ENCODE measurements around the gene DCAKD.

DCAKD gene

GRCh38 chr17:45029758-45030423, 21.5 kb downstream of the DCAKD start:
- no peak for DNase-seq

GRCh38 chr17:45029096-45029495, 22.3 kb downstream of the DCAKD start:
- DNase-seq: no peak

GRCh38 chr17:45022655-45023339, 28.6 kb downstream of the DCAKD start:
- DNase-seq: no peak

GRCh38 chr17:45022288-45022648, 29.2 kb downstream of the DCAKD start:
- no peak for DNase-seq

GRCh38 chr17:45021607-45022287, 29.7 kb downstream of the DCAKD start:
- DNase-seq: peak; percentile 87

- DNase-seq: no peak
Measured at GRCh38 chr17:45020354-45021138, 30.9 kb downstream of the DCAKD start.

GRCh38 chr17:45018848-45019711, 32.4 kb downstream of the DCAKD start:
- peak; percentile 77 for DNase-seq

GRCh38 chr17:45018514-45018847, 33.0 kb downstream of the DCAKD start:
- no peak for DNase-seq

GRCh38 chr17:45016823-45017222, 34.6 kb downstream of the DCAKD start:
- no peak for DNase-seq

- DNase-seq: no peak
Measured at GRCh38 chr17:45016237-45016636, 35.2 kb downstream of the DCAKD start.

- DNase-seq: no peak
Measured at GRCh38 chr17:45013021-45013997, 38.1 kb downstream of the DCAKD start.

GRCh38 chr17:45011767-45012166, 39.7 kb downstream of the DCAKD start:
- DNase-seq: no peak

GRCh38 chr17:45009676-45010467, 41.6 kb downstream of the DCAKD start:
- no peak for DNase-seq

- no peak for DNase-seq
Measured at GRCh38 chr17:45008216-45008615, 43.2 kb downstream of the DCAKD start.

- no peak for DNase-seq
Measured at GRCh38 chr17:45006927-45007461, 44.4 kb downstream of the DCAKD start.

GRCh38 chr17:45005700-45006099, 45.7 kb downstream of the DCAKD start:
- no peak for DNase-seq

- DNase-seq: no peak
Measured at GRCh38 chr17:45004388-45004787, 47.0 kb downstream of the DCAKD start.

- DNase-seq: no peak
Measured at GRCh38 chr17:45003877-45004276, 47.6 kb downstream of the DCAKD start.

- DNase-seq: no peak
Measured at GRCh38 chr17:45001310-45001709, 50.1 kb downstream of the DCAKD start.

- DNase-seq: no peak
Measured at GRCh38 chr17:44999433-44999832, 52.0 kb downstream of the DCAKD start.

Data from activated CD8-positive, alpha-beta memory T cell treated with anti-CD3 and anti-CD28 coated beads for 24 hours (primary cell).